GM12891 (cell line): ENCODE data around the gene USP6NL.

ENCODE experiments used
- DNase-seq: peaks from one replicate; pipeline ENCODE4 v3.0.0; 2011; ENCODE audit warnings: low spot score; ENCODE audit not compliant: insufficient read length
- FAIRE-seq: peaks from 2 replicates; lab custom pipeline; 2011; peaks lifted over from hg19 to GRCh38; lab: Jason Lieb, UNC
- PAX5 ChIP-seq: IDR thresholded peaks from 2 replicates; pipeline ENCODE4 v1.6.1; 2011; ENCODE audit warnings: low read length, moderate library complexity, mild to moderate bottlenecking; ENCODE audit not compliant: insufficient read depth, severe bottlenecking
- POLR2A ChIP-seq: IDR thresholded peaks from 2 replicates; pipeline ENCODE4 v1.6.1; 2011; ENCODE audit warnings: low read depth, low read length, control low read depth
- POLR2AphosphoS5 ChIP-seq: IDR thresholded peaks from 2 replicates; pipeline ENCODE4 v1.6.1; 2011; ENCODE audit warnings: low read depth, low read length, control low read depth
- POU2F2 ChIP-seq: IDR thresholded peaks from 2 replicates; pipeline ENCODE4 v1.6.1; 2011; ENCODE audit warnings: low read depth, mild to moderate bottlenecking, control low read depth, low read length, moderate library complexity
- SPI1 ChIP-seq: IDR thresholded peaks from 2 replicates; pipeline ENCODE4 v1.6.1; 2011; ENCODE audit warnings: low read depth, low read length, control low read depth
- TAF1 ChIP-seq: IDR thresholded peaks from 2 replicates; pipeline ENCODE4 v1.6.1; 2011; ENCODE audit warnings: low read depth, low read length, control low read depth

Gene USP6NL

GRCh38 chr10:11560076-11560709 lies 51.3 kb downstream of the USP6NL start:
- TF ChIP-seq POLR2AphosphoS5 (no peak), SPI1 (peak; percentile 53; the same call in 1 of the 2 replicates), TAF1 (no peak), POLR2A (no peak), POU2F2 (no peak), PAX5 (no peak)
- FAIRE-seq (peak; percentile 66), DNase-seq (no peak)

- no peak for FAIRE-seq
- DNase-seq: no peak
- TF ChIP-seq TAF1 (no peak), PAX5 (no peak), POLR2A (no peak), POU2F2 (no peak), SPI1 (no peak)
Measured at GRCh38 chr10:11557967-11558366, 53.5 kb downstream of the USP6NL start.

- TF ChIP-seq POLR2A (no peak), POU2F2 (no peak), TAF1 (no peak), PAX5 (no peak), SPI1 (no peak), POLR2AphosphoS5 (no peak)
- no peak for FAIRE-seq
- DNase-seq: no peak
Measured at GRCh38 chr10:11557513-11557912, 53.9 kb downstream of the USP6NL start.

DNA sequence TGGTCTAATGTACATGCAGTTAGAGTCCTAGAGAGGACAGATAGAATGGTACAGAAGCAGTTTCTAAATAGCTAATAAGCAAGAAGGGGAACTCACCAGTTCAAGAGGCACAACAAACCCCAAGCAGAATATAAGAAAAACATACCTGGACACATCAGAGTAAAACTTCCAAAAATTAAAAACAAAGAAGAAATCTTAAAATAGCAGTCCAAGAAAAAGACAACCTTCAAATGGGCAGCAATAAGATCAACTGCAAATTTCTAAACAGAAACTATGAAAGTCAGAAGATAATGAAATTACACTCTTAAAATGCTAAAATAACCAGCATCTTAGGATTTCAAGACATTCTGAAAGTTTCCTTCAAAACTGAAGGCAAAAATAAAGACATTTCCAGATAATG lies 55.9 kb downstream of the USP6NL start:
- TF ChIP-seq POLR2AphosphoS5 (no peak), SPI1 (peak; percentile 21; the same call in 1 of the 2 replicates)
- FAIRE-seq: no peak
- DNase-seq: no peak

GRCh38 chr10:11553773-11554381 lies 57.6 kb downstream of the USP6NL start:
- DNase-seq: no peak
- TF ChIP-seq TAF1 (no peak), SPI1 (peak; percentile 35; the same call in 1 of the 2 replicates)
- FAIRE-seq: peak; percentile 93

DNA sequence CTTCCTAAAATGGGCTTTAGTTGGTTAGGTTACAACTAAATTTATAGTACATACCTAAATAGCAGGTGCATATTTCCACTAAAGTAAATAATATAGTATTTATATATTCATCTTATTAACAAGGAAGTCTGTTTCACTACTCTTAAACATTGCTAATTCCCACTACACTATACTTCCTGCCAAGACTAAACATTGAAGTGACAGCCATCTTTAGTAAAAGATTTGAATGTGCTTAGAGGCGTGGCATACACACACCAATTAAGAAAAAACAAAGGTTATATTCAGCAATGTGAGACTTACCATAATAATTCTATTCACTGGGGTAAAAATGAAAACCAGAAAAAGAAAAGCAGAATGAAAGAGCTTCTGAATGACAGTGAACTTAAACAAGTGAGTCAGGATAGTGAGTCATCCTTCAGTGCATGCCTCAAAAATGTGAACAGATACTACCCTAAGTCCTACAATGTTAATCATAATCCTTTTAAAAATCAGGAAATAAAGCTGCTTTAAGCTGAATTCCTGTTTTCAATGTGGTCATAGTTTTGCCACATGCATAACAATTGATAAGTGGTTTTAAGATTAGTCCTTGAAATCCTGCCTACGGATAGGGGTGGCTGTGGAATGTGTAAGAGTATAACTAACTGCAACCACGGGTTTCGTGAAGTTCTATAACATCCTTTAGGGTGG lies 59.4 kb downstream of the USP6NL start:
- DNase-seq: no peak
- FAIRE-seq: peak; percentile 89
- TF ChIP-seq SPI1: no peak
- no peak for TF ChIP-seq TAF1
- TF ChIP-seq POU2F2: no peak
- TF ChIP-seq POLR2A: no peak
- no peak for TF ChIP-seq PAX5
- no peak for TF ChIP-seq POLR2AphosphoS5

GRCh38 chr10:11551104-11551503 lies 60.3 kb downstream of the USP6NL start:
- FAIRE-seq (peak; percentile 78), DNase-seq (no peak)
- no peak for TF ChIP-seq POU2F2
- TF ChIP-seq SPI1: no peak
- no peak for TF ChIP-seq POLR2A
- TF ChIP-seq TAF1: no peak
- no peak for TF ChIP-seq PAX5
- no peak for TF ChIP-seq POLR2AphosphoS5

DNA sequence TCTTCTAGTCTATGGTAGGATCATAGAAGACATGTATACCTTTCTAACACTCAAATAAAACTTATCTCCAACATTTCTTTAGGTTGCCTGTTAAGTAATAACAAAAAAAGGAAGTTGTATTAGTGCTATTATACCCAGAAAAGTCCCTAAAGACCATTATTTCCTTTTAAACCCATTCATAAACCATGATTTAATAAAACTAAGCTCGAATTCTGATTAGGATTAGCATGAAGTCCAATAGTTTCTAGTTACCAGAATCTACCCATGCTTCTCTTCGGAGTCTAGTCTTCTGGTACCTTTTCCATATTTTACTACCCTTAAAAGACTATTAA lies 62.7 kb downstream of the USP6NL start:
- no peak for DNase-seq
- no peak for FAIRE-seq
- TF ChIP-seq TAF1 (no peak), POU2F2 (no peak), PAX5 (no peak), POLR2AphosphoS5 (no peak), SPI1 (no peak), POLR2A (no peak)

DNA sequence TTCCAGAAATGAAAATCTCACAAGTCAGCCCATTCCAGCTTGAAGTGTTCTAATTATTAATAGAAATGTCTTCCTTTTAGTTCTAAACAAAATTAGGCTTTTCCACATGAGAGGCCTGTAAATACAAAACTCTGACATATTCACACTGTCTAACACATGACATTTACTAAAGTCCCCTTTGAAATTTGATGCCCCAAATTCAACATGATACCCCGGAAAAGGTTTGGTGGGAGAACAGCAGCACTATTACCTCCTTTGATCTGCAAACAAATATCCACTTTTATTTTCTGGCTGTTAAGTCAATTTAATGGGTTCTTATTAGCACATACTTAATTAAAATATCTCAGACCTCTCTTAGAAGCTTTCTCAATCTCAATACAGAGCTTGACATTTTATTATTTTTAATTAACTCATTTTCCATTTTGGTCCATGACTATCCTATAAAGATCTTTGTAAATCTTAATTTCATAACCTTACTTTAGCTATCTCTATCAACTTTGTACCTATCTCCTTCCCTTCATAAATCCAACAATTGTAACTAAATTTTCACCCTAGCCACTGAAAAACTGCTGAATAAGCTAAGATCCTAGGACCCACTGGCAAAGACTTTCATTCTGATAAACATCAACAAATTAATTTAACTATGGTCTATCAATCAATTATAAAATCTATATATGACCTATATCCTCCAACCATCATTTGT lies 63.2 kb downstream of the USP6NL start:
- FAIRE-seq (no peak), DNase-seq (no peak)
- TF ChIP-seq POLR2AphosphoS5 (no peak), PAX5 (no peak), POU2F2 (no peak), POLR2A (no peak)

GRCh38 chr10:11546581-11546980 lies 64.9 kb downstream of the USP6NL start:
- no peak for DNase-seq
- TF ChIP-seq PAX5 (no peak), POU2F2 (no peak), SPI1 (no peak), POLR2AphosphoS5 (no peak), POLR2A (no peak), TAF1 (no peak)
- FAIRE-seq: no peak
